T-helper 1 cell treated with Interleukin-12 subunit alpha and Interleukin-12 subunit beta and Interleukin-4 antibody, amounts not matched to agents 30 μg/mL and 1 μg/mL, for 36 hours (primary cell): ENCODE measurements around the gene ST7.

ENCODE experiments used
- H3K27ac Mint-ChIP-seq: one replicate; pipeline ENCODE4 v1.8.0; 2021; ENCODE audit warnings: mild to moderate bottlenecking, mixed read lengths
- H3K27me3 Mint-ChIP-seq: one replicate; pipeline ENCODE4 v1.8.0; 2021; ENCODE audit warnings: low read depth, mixed read lengths
- H3K36me3 Mint-ChIP-seq: one replicate; pipeline ENCODE4 v1.8.0; 2021; ENCODE audit warnings: low read depth, mixed read lengths
- H3K4me1 Mint-ChIP-seq: one replicate; pipeline ENCODE4 v1.8.0; 2021; ENCODE audit warnings: low read depth, mixed read lengths
- H3K4me3 Mint-ChIP-seq: one replicate; pipeline ENCODE4 v1.8.0; 2021; ENCODE audit warnings: mild to moderate bottlenecking, moderate library complexity, mixed read lengths
- H3K9me3 Mint-ChIP-seq: one replicate; pipeline ENCODE4 v1.8.0; 2021; ENCODE audit warnings: mixed read lengths

ST7 gene

GRCh38 chr7:117269886-117270285, 316.6 kb downstream of the ST7 start:
- H3K9me3 Mint-ChIP-seq = no peaks in the 10 kb centered on the region
- H3K4me3 Mint-ChIP-seq = no peak overlapping the region
- no peak overlapping the region for H3K27ac Mint-ChIP-seq
- H3K27me3 Mint-ChIP-seq = peaks cover 3% of the 10 kb centered on the region
- H3K36me3 Mint-ChIP-seq = no peaks in the 10 kb centered on the region
- H3K4me1 Mint-ChIP-seq = no peaks in the 10 kb centered on the region

DNA sequence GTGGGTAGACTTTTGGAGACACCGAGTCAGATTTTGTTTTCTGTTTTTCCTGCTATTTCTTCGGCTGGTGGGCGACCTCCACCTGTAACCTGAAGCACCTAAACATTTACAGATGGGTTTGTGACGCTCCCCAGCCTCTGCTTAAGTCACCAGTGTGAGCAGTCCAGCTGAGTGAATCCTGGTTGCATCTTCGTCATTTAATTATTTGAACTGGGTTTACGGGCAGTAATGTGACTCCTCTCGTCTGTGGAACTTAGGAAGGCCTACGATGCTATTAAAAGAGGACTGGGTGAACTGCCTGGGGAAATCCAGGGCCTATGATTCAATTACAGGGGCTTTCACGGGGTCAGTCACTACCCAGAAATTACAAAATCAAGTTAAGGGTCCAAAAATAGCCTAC, 317.1 kb downstream of the ST7 start:
- no peak overlapping the region for H3K27ac Mint-ChIP-seq
- H3K9me3 Mint-ChIP-seq = no peaks in the 10 kb centered on the region
- no peak overlapping the region for H3K4me3 Mint-ChIP-seq
- peaks cover 3% of the 10 kb centered on the region for H3K27me3 Mint-ChIP-seq
- no peaks in the 10 kb centered on the region for H3K36me3 Mint-ChIP-seq
- H3K4me1 Mint-ChIP-seq = no peaks in the 10 kb centered on the region

GRCh38 chr7:117271566-117271965, 318.3 kb downstream of the ST7 start:
- Mint-ChIP-seq H3K27me3 (peaks cover 3% of the 10 kb centered on the region), H3K4me3 (no peak overlapping the region), H3K4me1 (no peaks in the 10 kb centered on the region), H3K27ac (no peak overlapping the region), H3K36me3 (no peaks in the 10 kb centered on the region), H3K9me3 (no peaks in the 10 kb centered on the region)

- no peaks in the 10 kb centered on the region for H3K4me1 Mint-ChIP-seq
- no peak overlapping the region for H3K27ac Mint-ChIP-seq
- peaks cover 3% of the 10 kb centered on the region for H3K27me3 Mint-ChIP-seq
- no peaks in the 10 kb centered on the region for H3K36me3 Mint-ChIP-seq
- no peak overlapping the region for H3K4me3 Mint-ChIP-seq
- no peaks in the 10 kb centered on the region for H3K9me3 Mint-ChIP-seq
These were observed 318.9 kb downstream of the ST7 start for GRCh38 chr7:117272017-117272759.

GRCh38 chr7:117273325-117273724, 320.0 kb downstream of the ST7 start:
- no peaks in the 10 kb centered on the region for H3K9me3 Mint-ChIP-seq
- H3K36me3 Mint-ChIP-seq = no peaks in the 10 kb centered on the region
- H3K4me1 Mint-ChIP-seq = no peaks in the 10 kb centered on the region
- peaks cover 3% of the 10 kb centered on the region for H3K27me3 Mint-ChIP-seq
- no peak overlapping the region for H3K27ac Mint-ChIP-seq
- no peak overlapping the region for H3K4me3 Mint-ChIP-seq

- Mint-ChIP-seq H3K27me3 (peaks cover 3% of the 10 kb centered on the region), H3K4me3 (no peak overlapping the region), H3K27ac (no peak overlapping the region), H3K9me3 (no peaks in the 10 kb centered on the region), H3K4me1 (no peaks in the 10 kb centered on the region), H3K36me3 (no peaks in the 10 kb centered on the region)
These were observed 320.5 kb downstream of the ST7 start for GRCh38 chr7:117273814-117274225.

DNA sequence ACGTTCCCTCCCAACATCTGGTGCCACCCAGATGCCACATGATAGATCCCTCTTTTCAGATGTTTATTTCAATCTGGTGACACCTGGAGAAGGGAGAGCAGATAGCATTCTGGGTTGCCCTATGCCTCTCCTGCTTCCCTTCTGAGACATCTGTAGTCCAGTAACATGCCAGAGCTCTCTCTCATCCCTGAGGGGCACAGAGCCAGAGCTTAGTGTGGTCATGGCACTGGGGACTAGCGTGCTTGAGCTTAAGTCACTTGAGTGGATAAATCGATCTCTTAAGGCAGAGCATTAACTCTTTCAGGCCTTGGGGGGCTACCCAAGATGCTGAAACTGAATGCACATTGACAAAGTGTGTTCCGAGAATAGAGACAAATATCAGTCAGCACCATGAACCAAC, 321.6 kb downstream of the ST7 start:
- Mint-ChIP-seq H3K27ac (no peak overlapping the region), H3K4me1 (no peaks in the 10 kb centered on the region), H3K9me3 (no peaks in the 10 kb centered on the region), H3K27me3 (peaks cover 3% of the 10 kb centered on the region), H3K36me3 (no peaks in the 10 kb centered on the region), H3K4me3 (no peak overlapping the region)

DNA sequence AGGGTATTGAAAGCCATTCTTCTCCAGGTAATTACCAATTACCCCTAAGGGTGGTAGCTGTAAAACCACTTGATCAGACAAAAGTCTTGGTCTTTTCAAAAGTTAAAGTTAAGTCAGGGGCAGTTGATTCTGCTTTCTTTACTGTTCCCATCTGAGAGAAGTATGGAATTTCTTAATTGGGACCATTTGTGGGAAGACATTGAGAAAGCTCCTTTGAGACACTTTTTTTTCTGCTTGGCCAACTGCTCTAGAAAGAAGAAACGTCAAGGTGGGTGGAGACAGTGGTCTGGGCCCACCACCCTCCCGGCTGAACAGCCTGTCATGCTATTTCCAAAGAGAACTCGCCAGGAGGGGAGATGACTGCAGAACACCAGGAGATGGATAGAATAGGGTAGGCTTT, 324.3 kb downstream of the ST7 start:
- Mint-ChIP-seq H3K4me1 (no peaks in the 10 kb centered on the region), H3K9me3 (no peaks in the 10 kb centered on the region), H3K27me3 (no peaks in the 10 kb centered on the region), H3K4me3 (no peak overlapping the region), H3K36me3 (no peaks in the 10 kb centered on the region), H3K27ac (no peak overlapping the region)

- no peaks in the 10 kb centered on the region for H3K4me1 Mint-ChIP-seq
- H3K4me3 Mint-ChIP-seq = no peak overlapping the region
- no peaks in the 10 kb centered on the region for H3K27me3 Mint-ChIP-seq
- no peaks in the 10 kb centered on the region for H3K9me3 Mint-ChIP-seq
- no peaks in the 10 kb centered on the region for H3K36me3 Mint-ChIP-seq
- H3K27ac Mint-ChIP-seq = no peak overlapping the region
These were observed 324.7 kb downstream of the ST7 start for GRCh38 chr7:117278040-117278439.

- H3K27me3 Mint-ChIP-seq = no peaks in the 10 kb centered on the region
- no peak overlapping the region for H3K4me3 Mint-ChIP-seq
- no peaks in the 10 kb centered on the region for H3K9me3 Mint-ChIP-seq
- no peak overlapping the region for H3K27ac Mint-ChIP-seq
- no peaks in the 10 kb centered on the region for H3K4me1 Mint-ChIP-seq
- H3K36me3 Mint-ChIP-seq = no peaks in the 10 kb centered on the region
These were observed 325.9 kb downstream of the ST7 start for GRCh38 chr7:117279203-117279602.
